Astrocyte (in vitro differentiated cells and primary cell): Measurements from ENCODE around the gene SVBP. TPM values are rescaled to one million over a fixed set of nuclear protein-coding genes. Genes with fewer than 3 reads are reported as not detected.

Experiments
- DNase-seq: peaks from one replicate; pipeline ENCODE4 v3.0.0-alpha.2; 2010; ENCODE audit warnings: low read depth
- FAIRE-seq: peaks from 2 replicates; lab custom pipeline; 2011; peaks lifted over from hg19 to GRCh38; lab: Jason Lieb, UNC
- H2AFZ ChIP-seq: 2 replicates; pipeline ENCODE4 v1.6.0; 2012; ENCODE audit warnings: low read depth, low read length, inconsistent platforms
- H3K27ac ChIP-seq: 2 replicates; pipeline ENCODE4 v1.5.1; 2011; ENCODE audit warnings: low read depth, low read length, inconsistent platforms
- H3K27me3 ChIP-seq: 2 replicates; pipeline ENCODE4 v1.6.0; 2011; ENCODE audit warnings: low read length, inconsistent platforms; ENCODE audit not compliant: insufficient read depth
- H3K36me3 ChIP-seq: 2 replicates; pipeline ENCODE4 v1.5.1; 2011; ENCODE audit warnings: low read length, inconsistent platforms; ENCODE audit not compliant: insufficient read depth
- H3K4me1 ChIP-seq: 2 replicates; pipeline ENCODE4 v1.5.1; 2011; ENCODE audit warnings: low read length, inconsistent platforms; ENCODE audit not compliant: insufficient read depth
- H3K4me2 ChIP-seq: 2 replicates; pipeline ENCODE4 v1.6.0; 2012; ENCODE audit warnings: low read length, inconsistent platforms
- H3K4me3 ChIP-seq: 2 replicates; pipeline ENCODE4 v1.5.1; 2011; ENCODE audit warnings: low read depth, mild to moderate bottlenecking, low read length, inconsistent platforms; ENCODE audit not compliant: insufficient read depth
- H3K79me2 ChIP-seq: 2 replicates; pipeline ENCODE4 v1.6.0; 2012; ENCODE audit warnings: mild to moderate bottlenecking, low read length, inconsistent platforms; ENCODE audit not compliant: insufficient read depth
- H3K9ac ChIP-seq: 2 replicates; pipeline ENCODE4 v1.6.0; 2012; ENCODE audit warnings: mild to moderate bottlenecking, low read length, inconsistent platforms
- H3K9me3 ChIP-seq: 2 replicates; pipeline ENCODE4 v1.5.1; 2012; ENCODE audit warnings: low read depth, mild to moderate bottlenecking, low read length, inconsistent platforms; ENCODE audit not compliant: insufficient read depth
- H4K20me1 ChIP-seq: 2 replicates; pipeline ENCODE4 v1.6.0; 2012; ENCODE audit warnings: low read length, inconsistent platforms; ENCODE audit not compliant: insufficient read depth
- H3K27ac Mint-ChIP-seq: one replicate; pipeline ENCODE4 v1.8.0; 2021; ENCODE audit warnings: mild to moderate bottlenecking, mixed read lengths; ENCODE audit not compliant: unreplicated experiment
- H3K27me3 Mint-ChIP-seq: one replicate; pipeline ENCODE4 v1.8.0; 2021; ENCODE audit warnings: low read depth, mixed read lengths; ENCODE audit not compliant: unreplicated experiment
- H3K36me3 Mint-ChIP-seq: one replicate; pipeline ENCODE4 v1.8.0; 2021; ENCODE audit warnings: low read depth, mixed read lengths; ENCODE audit not compliant: unreplicated experiment
- H3K4me1 Mint-ChIP-seq: one replicate; pipeline ENCODE4 v1.8.0; 2021; ENCODE audit warnings: low read depth, mixed read lengths; ENCODE audit not compliant: unreplicated experiment
- H3K4me3 Mint-ChIP-seq: one replicate; pipeline ENCODE4 v1.8.0; 2021; ENCODE audit warnings: mild to moderate bottlenecking, moderate library complexity, mixed read lengths; ENCODE audit not compliant: unreplicated experiment
- H3K9me3 Mint-ChIP-seq: one replicate; pipeline ENCODE4 v1.8.0; 2021; ENCODE audit warnings: mild to moderate bottlenecking, mixed read lengths; ENCODE audit not compliant: unreplicated experiment
- EZH2 ChIP-seq: IDR thresholded peaks from 2 replicates; pipeline ENCODE4 v1.6.1; 2012; ENCODE audit warnings: mild to moderate bottlenecking, low read length, inconsistent platforms; ENCODE audit not compliant: insufficient read depth
- total RNA-seq: library from RNA; stranded (reverse); gene quantifications from 2 replicates; pipeline ENCODE4 v1.2.1, GENCODE V29; 2021
- TF ChIP-seq, protein P1 (sequence below): IDR thresholded peaks from 2 replicates; pipeline ENCODE4 v1.5.1; 2011; ENCODE audit warnings: low read depth, mild to moderate bottlenecking, inconsistent platforms, low read length, moderate library complexity; ENCODE audit not compliant: insufficient read depth

The SVBP gene
- total RNA-seq, 1 donor from 2014 or later: 28.1 TPM

DNA sequence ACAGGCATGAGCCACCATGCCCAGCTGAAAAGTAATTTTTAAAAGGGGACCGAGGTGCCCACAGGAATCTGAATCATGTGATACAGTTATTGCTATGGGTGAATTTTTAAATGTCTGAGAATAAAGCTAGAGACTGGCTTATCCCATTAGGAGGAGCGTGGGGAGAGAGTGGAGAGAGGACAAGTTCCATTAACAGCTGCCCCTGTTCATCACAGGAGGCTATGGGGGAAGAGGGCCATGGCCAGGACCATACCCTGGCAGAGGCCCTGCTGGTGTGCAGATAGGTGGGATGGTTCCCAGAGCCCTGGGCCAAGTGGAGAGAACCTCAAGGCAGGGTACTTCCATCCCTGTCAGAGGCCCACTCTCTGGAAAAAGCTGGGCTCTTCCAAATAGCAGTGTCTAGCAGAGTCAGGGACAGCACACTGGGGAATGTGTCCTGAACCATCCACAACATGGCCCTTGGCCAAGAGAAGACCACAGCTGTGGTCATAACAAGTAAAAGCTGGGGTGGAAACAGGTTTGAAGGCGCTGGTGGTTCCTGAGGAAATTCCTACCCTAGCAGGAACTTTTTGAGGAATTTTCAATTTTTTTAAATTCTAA is 15.5 kb upstream of the SVBP start:
- no peaks in the 10 kb centered on the region for H3K9me3 Mint-ChIP-seq
- Histone ChIP-seq H3K79me2 (no peaks in the 10 kb centered on the region), H3K27ac (no peak overlapping the region), H3K36me3 (peaks cover 4% of the 10 kb centered on the region), H2AFZ (no peak overlapping the region), H3K4me1 (no peaks in the 10 kb centered on the region), H3K9ac (no peak overlapping the region), H3K4me2 (no peak overlapping the region), H3K27me3 (no peaks in the 10 kb centered on the region), H3K9me3 (no peaks in the 10 kb centered on the region), H4K20me1 (no peaks in the 10 kb centered on the region), H3K4me3 (no peak overlapping the region)
- H3K27ac Mint-ChIP-seq: no peak overlapping the region
- peaks cover 6% of the 10 kb centered on the region for H3K27me3 Mint-ChIP-seq
- TF ChIP-seq, protein P1, sequence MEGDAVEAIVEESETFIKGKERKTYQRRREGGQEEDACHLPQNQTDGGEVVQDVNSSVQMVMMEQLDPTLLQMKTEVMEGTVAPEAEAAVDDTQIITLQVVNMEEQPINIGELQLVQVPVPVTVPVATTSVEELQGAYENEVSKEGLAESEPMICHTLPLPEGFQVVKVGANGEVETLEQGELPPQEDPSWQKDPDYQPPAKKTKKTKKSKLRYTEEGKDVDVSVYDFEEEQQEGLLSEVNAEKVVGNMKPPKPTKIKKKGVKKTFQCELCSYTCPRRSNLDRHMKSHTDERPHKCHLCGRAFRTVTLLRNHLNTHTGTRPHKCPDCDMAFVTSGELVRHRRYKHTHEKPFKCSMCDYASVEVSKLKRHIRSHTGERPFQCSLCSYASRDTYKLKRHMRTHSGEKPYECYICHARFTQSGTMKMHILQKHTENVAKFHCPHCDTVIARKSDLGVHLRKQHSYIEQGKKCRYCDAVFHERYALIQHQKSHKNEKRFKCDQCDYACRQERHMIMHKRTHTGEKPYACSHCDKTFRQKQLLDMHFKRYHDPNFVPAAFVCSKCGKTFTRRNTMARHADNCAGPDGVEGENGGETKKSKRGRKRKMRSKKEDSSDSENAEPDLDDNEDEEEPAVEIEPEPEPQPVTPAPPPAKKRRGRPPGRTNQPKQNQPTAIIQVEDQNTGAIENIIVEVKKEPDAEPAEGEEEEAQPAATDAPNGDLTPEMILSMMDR: no peak
- no peak for TF ChIP-seq EZH2
- DNase-seq: no peak
- H3K36me3 Mint-ChIP-seq: peaks cover 19% of the 10 kb centered on the region
- no peak overlapping the region for H3K4me3 Mint-ChIP-seq
- H3K4me1 Mint-ChIP-seq: no peaks in the 10 kb centered on the region
- FAIRE-seq: no peak

DNA sequence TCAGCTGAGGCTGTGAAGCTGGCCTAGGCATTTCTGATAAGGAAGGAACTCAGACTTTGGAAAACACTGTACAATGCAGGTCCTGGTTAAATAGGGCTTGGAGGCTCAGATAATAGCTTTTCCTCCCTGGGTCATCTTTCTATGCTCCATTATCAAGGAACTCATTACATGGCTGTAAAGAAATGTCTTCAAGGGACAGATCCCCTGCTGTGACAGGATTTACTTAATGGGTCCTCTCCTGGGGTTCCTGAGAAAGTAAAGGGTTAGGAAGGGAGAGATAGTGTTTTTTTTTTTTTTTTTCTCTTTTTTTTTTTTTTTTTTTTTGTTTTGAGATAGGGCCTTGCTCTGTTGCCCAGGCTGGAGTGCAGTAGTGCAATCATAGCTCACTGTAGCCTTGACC is 14.1 kb upstream of the SVBP start:
- no peaks in the 10 kb centered on the region for H3K4me1 Mint-ChIP-seq
- no peaks in the 10 kb centered on the region for H4K20me1 ChIP-seq
- no peak for DNase-seq
- H3K36me3 ChIP-seq: peaks cover 4% of the 10 kb centered on the region
- no peak overlapping the region for H3K27ac Mint-ChIP-seq
- TF ChIP-seq EZH2: no peak
- TF ChIP-seq, protein P1: no peak
- H3K27me3 ChIP-seq: no peaks in the 10 kb centered on the region
- H3K4me3 ChIP-seq: no peak overlapping the region
- no peaks in the 10 kb centered on the region for H3K4me1 ChIP-seq
- no peaks in the 10 kb centered on the region for H3K9me3 Mint-ChIP-seq
- no peak overlapping the region for H3K27ac ChIP-seq
- no peaks in the 10 kb centered on the region for H3K79me2 ChIP-seq
- H3K4me2 ChIP-seq: no peak overlapping the region
- H2AFZ ChIP-seq: no peak overlapping the region
- no peak for FAIRE-seq
- peaks cover 6% of the 10 kb centered on the region for H3K27me3 Mint-ChIP-seq
- no peaks in the 10 kb centered on the region for H3K9me3 ChIP-seq
- H3K36me3 Mint-ChIP-seq: peaks cover 18% of the 10 kb centered on the region
- H3K9ac ChIP-seq: no peak overlapping the region
- H3K4me3 Mint-ChIP-seq: no peak overlapping the region

DNA sequence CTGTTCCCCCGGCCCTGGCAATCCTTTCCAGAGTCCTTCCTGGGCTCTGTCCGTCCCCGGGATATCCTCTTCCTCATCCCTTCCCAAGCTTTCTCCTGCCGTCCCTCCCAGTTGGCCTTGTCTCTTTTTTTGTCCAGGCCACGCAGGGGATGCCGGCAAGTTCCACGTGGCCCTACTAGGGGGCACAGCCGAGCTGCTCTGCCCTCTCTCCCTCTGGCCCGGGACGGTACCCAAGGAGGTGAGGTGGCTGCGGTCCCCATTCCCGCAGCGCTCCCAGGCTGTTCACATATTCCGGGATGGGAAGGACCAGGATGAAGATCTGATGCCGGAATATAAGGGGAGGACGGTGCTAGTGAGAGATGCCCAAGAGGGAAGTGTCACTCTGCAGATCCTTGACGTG is 13.4 kb upstream of the SVBP start:
- H3K27ac Mint-ChIP-seq: no peak overlapping the region
- H3K9me3 ChIP-seq: no peaks in the 10 kb centered on the region
- no peak overlapping the region for H3K4me2 ChIP-seq
- H4K20me1 ChIP-seq: no peaks in the 10 kb centered on the region
- no peak overlapping the region for H3K9ac ChIP-seq
- no peaks in the 10 kb centered on the region for H3K4me1 Mint-ChIP-seq
- FAIRE-seq: no peak
- H3K27me3 ChIP-seq: no peaks in the 10 kb centered on the region
- no peak overlapping the region for H3K4me3 Mint-ChIP-seq
- peaks cover 14% of the 10 kb centered on the region for H3K36me3 Mint-ChIP-seq
- H3K9me3 Mint-ChIP-seq: no peaks in the 10 kb centered on the region
- no peak for DNase-seq
- H3K4me1 ChIP-seq: no peaks in the 10 kb centered on the region
- no peak overlapping the region for H2AFZ ChIP-seq
- H3K79me2 ChIP-seq: no peaks in the 10 kb centered on the region
- no peak overlapping the region for H3K4me3 ChIP-seq
- H3K27ac ChIP-seq: no peak overlapping the region
- peaks cover 4% of the 10 kb centered on the region for H3K27me3 Mint-ChIP-seq
- peaks cover 4% of the 10 kb centered on the region for H3K36me3 ChIP-seq
- no peak for TF ChIP-seq EZH2
